Kidney (tissue), 14 donors: ENCODE data around the gene TAF8. TPM values are rescaled to one million over a fixed set of nuclear protein-coding genes. Genes with fewer than 3 reads are reported as not detected.

ENCODE experiments used
- DNase-seq, 5 donors: peaks; one replicate each; pipeline ENCODE4 v3.0.0-alpha.2; 2013 to 2020
- FAIRE-seq: peaks from 2 replicates; lab custom pipeline; 2012; peaks lifted over from hg19 to GRCh38; lab: Jason Lieb, UNC
- H3K27ac ChIP-seq, 2 donors: one replicate each; pipeline ENCODE4 v1.7.0; 2013; ENCODE audit warnings: low read depth in 2 of 2, low read length in 2 of 2, inconsistent platforms in 1 of 2
- H3K27me3 ChIP-seq: one replicate; pipeline ENCODE4 v1.7.1; 2013; ENCODE audit warnings: low read length, inconsistent platforms; ENCODE audit not compliant: control insufficient read depth, insufficient read depth
- H3K36me3 ChIP-seq, 3 donors: one replicate each; pipeline versions ENCODE4 v1.7.0 to v1.7.1; 2013; ENCODE audit warnings: low read length in 3 of 3, control low read depth in 1 of 3, inconsistent platforms in 1 of 3; ENCODE audit not compliant: insufficient read depth in 3 of 3, control insufficient read depth in 2 of 3
- H3K4me1 ChIP-seq, 3 donors: one replicate each; pipeline versions ENCODE4 v1.7.0 to v1.7.1; 2013; ENCODE audit warnings: low read length in 3 of 3, inconsistent platforms in 1 of 3, low read depth in 1 of 3; ENCODE audit not compliant: control insufficient read depth in 2 of 3, insufficient read depth in 2 of 3
- H3K4me3 ChIP-seq, 3 donors: one replicate each; pipeline versions ENCODE4 v1.7.0 to v1.8.1; 2013; ENCODE audit warnings: low read length in 3 of 3, control low read depth in 1 of 3, inconsistent platforms in 1 of 3
- H3K9ac ChIP-seq, 3 donors: one replicate each; pipeline versions ENCODE4 v1.7.0 to v1.7.1; 2013; ENCODE audit warnings: low read length in 3 of 3, control low read depth in 1 of 3, inconsistent platforms in 1 of 3
- H3K9me3 ChIP-seq, 3 donors: one replicate each; pipeline versions ENCODE4 v1.7.0 to v1.7.1; 2013; ENCODE audit warnings: low read length in 3 of 3, control low read depth in 1 of 3, inconsistent platforms in 1 of 3; ENCODE audit not compliant: control insufficient read depth in 2 of 3, insufficient read depth in 1 of 3
- intact Hi-C: fragments of 100-400 bp; cut with DNase I; formaldehyde crosslinking; loops from one replicate; pipeline ENCODE4 v1.11.1; 2022
- polyA plus RNA-seq: library from polyadenylated mRNA; stranded (reverse); fragments of 350-450 nt; fragmentation: Illumina TruSeq; extraction: RNeasy Lipid Tissue Mini Kit (QIAGEN cat#74804); gene quantifications from one replicate; pipeline ENCODE4 v1.2.3, GENCODE V29; 2014; ENCODE audit warnings: low read depth, low replicate concordance; ENCODE audit not compliant: insufficient read depth
- total RNA-seq: library from RNA; stranded (reverse); fragmentation: NEBNext Ultra II Directional; extraction: Animal tissue kit (Norgen Biotek cat#: 25700); gene quantifications from one replicate; pipeline ENCODE4 v1.2.1, GENCODE V29; 2021
- TF ChIP-seq, protein P1 (sequence below): IDR thresholded peaks from 3 replicates; pipeline ENCODE4 v1.5.1; 2012; ENCODE audit warnings: mild to moderate bottlenecking, moderate library complexity, borderline replicate concordance; ENCODE audit not compliant: insufficient read depth; ENCODE audit errors: extremely low read depth
- donor health status: control.
- donor health status: control.
- donor health status: control.
- donor health status: control.
- donor health status: control.
- donor health status: DM: yes; HTN: yes; CAD: no.
- donor health status: Normal renal cell carcinoma (clear cell type).

Gene TAF8
- total and polyA plus RNA-seq, 2 donors from 2014 or later = 16.3 to 32.0 TPM

GRCh38 chr6:42040856-42041480 is 9.4 kb upstream of the TAF8 start:
- Histone ChIP-seq H3K9ac (no peak overlapping the region), H3K27ac (no peak overlapping the region)

GRCh38 chr6:42041481-42042053 is 8.8 kb upstream of the TAF8 start:
- no peaks in the 10 kb centered on the region for H3K9me3 ChIP-seq
- TF ChIP-seq, protein P1, sequence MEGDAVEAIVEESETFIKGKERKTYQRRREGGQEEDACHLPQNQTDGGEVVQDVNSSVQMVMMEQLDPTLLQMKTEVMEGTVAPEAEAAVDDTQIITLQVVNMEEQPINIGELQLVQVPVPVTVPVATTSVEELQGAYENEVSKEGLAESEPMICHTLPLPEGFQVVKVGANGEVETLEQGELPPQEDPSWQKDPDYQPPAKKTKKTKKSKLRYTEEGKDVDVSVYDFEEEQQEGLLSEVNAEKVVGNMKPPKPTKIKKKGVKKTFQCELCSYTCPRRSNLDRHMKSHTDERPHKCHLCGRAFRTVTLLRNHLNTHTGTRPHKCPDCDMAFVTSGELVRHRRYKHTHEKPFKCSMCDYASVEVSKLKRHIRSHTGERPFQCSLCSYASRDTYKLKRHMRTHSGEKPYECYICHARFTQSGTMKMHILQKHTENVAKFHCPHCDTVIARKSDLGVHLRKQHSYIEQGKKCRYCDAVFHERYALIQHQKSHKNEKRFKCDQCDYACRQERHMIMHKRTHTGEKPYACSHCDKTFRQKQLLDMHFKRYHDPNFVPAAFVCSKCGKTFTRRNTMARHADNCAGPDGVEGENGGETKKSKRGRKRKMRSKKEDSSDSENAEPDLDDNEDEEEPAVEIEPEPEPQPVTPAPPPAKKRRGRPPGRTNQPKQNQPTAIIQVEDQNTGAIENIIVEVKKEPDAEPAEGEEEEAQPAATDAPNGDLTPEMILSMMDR = no peak
- intact Hi-C loops = loop anchor here (10.0 kb wide), 2 partner anchors 107 to 257 kb away; partner anchors contain the start of genes PRICKLE4 and TOMM6
- H3K36me3 ChIP-seq = no peaks in the 10 kb centered on the region
- no peak overlapping the region for H3K9ac ChIP-seq
- H3K4me1 ChIP-seq = peaks cover 0 to 20% (median 16%) of the 10 kb centered on the region in 3 donors
- FAIRE-seq (no peak), DNase-seq (no peak)
- no peak overlapping the region for H3K4me3 ChIP-seq
- no peak overlapping the region for H3K27ac ChIP-seq
- no peaks in the 10 kb centered on the region for H3K27me3 ChIP-seq

More at GRCh38 chr6:42040856-42041480, 9.4 kb upstream of the TAF8 start:
- H3K36me3 ChIP-seq = no peaks in the 10 kb centered on the region
- DNase-seq (no peak), FAIRE-seq (no peak)
- H3K4me3 ChIP-seq = no peak overlapping the region
- H3K9me3 ChIP-seq = no peaks in the 10 kb centered on the region
- no peaks in the 10 kb centered on the region for H3K27me3 ChIP-seq
- H3K4me1 ChIP-seq = peaks cover 0 to 14% (median 13%) of the 10 kb centered on the region in 3 donors
- intact Hi-C loops = loop anchor here (10.0 kb wide), 2 partner anchors 106 to 256 kb away; partner anchors contain the start of genes PRICKLE4 and TOMM6
- TF ChIP-seq, protein P1 = no peak

DNA sequence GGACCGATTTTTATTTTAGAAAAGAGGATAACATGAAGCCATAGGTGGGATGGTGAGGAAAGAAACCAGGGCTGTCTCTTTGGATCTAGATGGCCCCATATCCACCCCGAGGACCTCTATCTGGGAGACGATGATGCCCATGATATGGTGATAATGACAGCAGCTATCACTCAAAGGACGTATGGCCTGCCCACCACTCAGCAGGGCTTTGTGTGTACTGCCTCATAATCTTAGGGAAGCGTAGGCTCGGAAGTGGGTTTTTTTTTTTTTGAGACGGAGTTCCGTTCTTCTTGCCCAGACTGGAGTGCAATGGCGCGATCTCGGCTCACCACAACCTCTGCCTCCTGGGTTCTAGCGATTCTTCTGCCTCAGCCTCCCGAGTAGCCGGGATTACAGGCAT is 8.2 kb upstream of the TAF8 start:
- Histone ChIP-seq H3K36me3 (no peaks in the 10 kb centered on the region), H3K27me3 (no peaks in the 10 kb centered on the region), H3K27ac (no peak overlapping the region), H3K9me3 (no peaks in the 10 kb centered on the region), H3K9ac (no peak overlapping the region), H3K4me3 (no peak overlapping the region), H3K4me1 (peaks cover 0 to 25% (median 16%) of the 10 kb centered on the region in 3 donors)
- intact Hi-C loops = loop anchor here (10.0 kb wide), 2 partner anchors 107 to 257 kb away; partner anchors contain the start of genes PRICKLE4 and TOMM6
- TF ChIP-seq, protein P1 = no peak
- DNase-seq (no peak), FAIRE-seq (no peak)
